Measurements from ENCODE around the gene VAPA. TPM values are rescaled to one million over a fixed set of nuclear protein-coding genes. Genes with fewer than 3 reads are reported as not detected.

The VAPA gene
- total RNA-seq, 2 donors from 2014 or later, result 122 to 168 TPM

GRCh38 chr18:9924371-9924943 lies 10.6 kb downstream of the VAPA start:
- Histone ChIP-seq H3K9me3 (ENCODE audit: control insufficient read depth, low read length) (no peaks in the 10 kb centered on the region), H3K9ac (ENCODE audit: extremely low read depth, low read length, poor library complexity, severe bottlenecking) (no peak overlapping the region), H3K4me1 (ENCODE audit: control insufficient read depth, insufficient read depth, low read length) (peaks cover 9% of the 10 kb centered on the region), H3K27me3 (ENCODE audit: control insufficient read depth, insufficient read depth, low read length, poor library complexity, severe bottlenecking) (no peaks in the 10 kb centered on the region), H3K36me3 (ENCODE audit: control insufficient read depth, insufficient read depth, low read length) (no peaks in the 10 kb centered on the region), H3K4me3 (ENCODE audit: low read length) (no peak overlapping the region), H3K27ac (ENCODE audit: low read depth, low read length) (no peak overlapping the region)
- H3K36me3 Mint-ChIP-seq (ENCODE audit: low read depth), result no peaks in the 10 kb centered on the region
- no peaks in the 10 kb centered on the region for H3K9me3 Mint-ChIP-seq
- no peak for TF ChIP-seq CTCF (conservative IDR thresholded peaks at IDR 0.05)
- 66 to 100% methylated on average over 1 to 4 of the region's 4 CpGs for WGBS, 2 experiments (ENCODE audit: insufficient coverage in 1 of 2, insufficient read length in 1 of 2)
- peaks cover 43% of the 10 kb centered on the region for H3K4me1 Mint-ChIP-seq
- DNase-seq, result no peak
- no peaks in the 10 kb centered on the region for H3K27me3 Mint-ChIP-seq (ENCODE audit: insufficient read depth)
- H3K27ac Mint-ChIP-seq, result no peak overlapping the region
- H3K4me3 Mint-ChIP-seq, result no peak overlapping the region

- no peak for TF ChIP-seq CTCF (conservative IDR thresholded peaks at IDR 0.05)
- Mint-ChIP-seq H3K4me3 (no peak overlapping the region), H3K27me3 (ENCODE audit: insufficient read depth) (no peaks in the 10 kb centered on the region), H3K9me3 (no peaks in the 10 kb centered on the region), H3K36me3 (ENCODE audit: low read depth) (no peaks in the 10 kb centered on the region), H3K27ac (no peak overlapping the region), H3K4me1 (peaks cover 46% of the 10 kb centered on the region)
- peaks cover 9% of the 10 kb centered on the region for H3K4me1 ChIP-seq (ENCODE audit: control insufficient read depth, insufficient read depth, low read length)
- no peaks in the 10 kb centered on the region for H3K36me3 ChIP-seq (ENCODE audit: control insufficient read depth, insufficient read depth, low read length)
- no peak overlapping the region for H3K4me3 ChIP-seq (ENCODE audit: low read length)
- no peak overlapping the region for H3K27ac ChIP-seq (ENCODE audit: low read depth, low read length)
- H3K9ac ChIP-seq (ENCODE audit: extremely low read depth, low read length, poor library complexity, severe bottlenecking), result no peak overlapping the region
- DNase-seq, result no peak
- WGBS, 2 experiments (ENCODE audit: insufficient coverage in 1 of 2, insufficient read length in 1 of 2), result 100% methylated on average over 1 of the region's 1 CpG
- H3K27me3 ChIP-seq (ENCODE audit: control insufficient read depth, insufficient read depth, low read length, poor library complexity, severe bottlenecking), result no peaks in the 10 kb centered on the region
- H3K9me3 ChIP-seq (ENCODE audit: control insufficient read depth, low read length), result no peaks in the 10 kb centered on the region
Measured at GRCh38 chr18:9925369-9925768, 11.6 kb downstream of the VAPA start.

GRCh38 chr18:9925795-9926194 lies 12.0 kb downstream of the VAPA start:
- Mint-ChIP-seq H3K27me3 (ENCODE audit: insufficient read depth) (no peaks in the 10 kb centered on the region), H3K36me3 (ENCODE audit: low read depth) (no peaks in the 10 kb centered on the region), H3K27ac (no peak overlapping the region), H3K9me3 (no peaks in the 10 kb centered on the region), H3K4me1 (peaks cover 47% of the 10 kb centered on the region), H3K4me3 (no peak overlapping the region)
- DNase-seq, result no peak
- H3K9ac ChIP-seq (ENCODE audit: extremely low read depth, low read length, poor library complexity, severe bottlenecking), result no peak overlapping the region
- no peaks in the 10 kb centered on the region for H3K27me3 ChIP-seq (ENCODE audit: control insufficient read depth, insufficient read depth, low read length, poor library complexity, severe bottlenecking)
- no peak for TF ChIP-seq CTCF (conservative IDR thresholded peaks at IDR 0.05)
- H3K4me1 ChIP-seq (ENCODE audit: control insufficient read depth, insufficient read depth, low read length), result peaks cover 9% of the 10 kb centered on the region
- 88 to 100% methylated on average over 2 to 3 of the region's 4 CpGs for WGBS, 2 experiments (ENCODE audit: insufficient coverage in 1 of 2, insufficient read length in 1 of 2)
- no peak overlapping the region for H3K27ac ChIP-seq (ENCODE audit: low read depth, low read length)
- H3K9me3 ChIP-seq (ENCODE audit: control insufficient read depth, low read length), result no peaks in the 10 kb centered on the region
- no peak overlapping the region for H3K4me3 ChIP-seq (ENCODE audit: low read length)
- H3K36me3 ChIP-seq (ENCODE audit: control insufficient read depth, insufficient read depth, low read length), result no peaks in the 10 kb centered on the region

All from endodermal cell (in vitro differentiated cells).